Hepatic stellate cell (primary cell): ENCODE results near the gene OR10P1.

Experiments used
- DNase-seq: peaks from one replicate; pipeline ENCODE4 v3.0.0; 2011; ENCODE audit warnings: low spot score

OR10P1 gene

GRCh38 chr12:55685671-55686070, 49.0 kb downstream of the OR10P1 start:
- no peak for DNase-seq

DNA sequence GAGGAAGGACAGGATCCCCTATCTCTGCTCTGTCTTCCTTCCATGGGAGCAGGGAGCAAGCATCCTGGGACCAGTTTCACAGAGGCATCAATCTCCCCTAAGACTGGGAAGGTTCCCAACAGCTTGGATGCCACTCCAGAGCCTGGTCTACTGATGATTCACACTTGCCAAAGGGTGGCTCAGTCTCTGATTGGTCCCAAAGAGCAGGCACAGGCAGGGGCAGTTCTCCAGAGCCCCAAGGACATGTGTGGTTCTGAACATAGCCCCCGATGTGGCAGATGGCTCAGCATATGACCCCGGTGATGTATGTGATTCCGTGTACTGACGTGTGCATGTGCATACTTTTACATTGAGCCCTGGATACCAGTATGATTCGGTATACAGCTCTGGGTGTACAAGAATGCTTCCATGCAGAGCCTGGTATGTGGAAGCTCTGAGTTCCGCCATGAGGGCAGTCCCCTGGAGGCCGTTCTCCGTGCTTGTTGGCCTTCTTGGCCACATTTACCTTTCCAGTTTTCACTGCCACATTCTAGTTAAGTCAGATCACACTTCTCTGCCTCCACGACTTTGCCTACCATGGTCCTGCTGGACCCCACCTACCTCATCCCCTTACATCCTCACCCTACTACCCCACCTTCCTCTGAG, 49.8 kb downstream of the OR10P1 start:
- DNase-seq: no peak
